SK-N-SH treated with all-trans-retinoic acid at 6 μM for 48 hours (cell line): ENCODE results near the gene AGMO.

ENCODE experiments used
- RARB ChIP-seq: fragments of 250-450 bp; sonication (Bioruptor Pico); IDR thresholded peaks from 2 replicates; pipeline ENCODE4 v1.8.0; 2021; ENCODE audit warnings: mild to moderate bottlenecking, moderate library complexity
- SNAI2 ChIP-seq: fragments of 250-450 bp; sonication (Bioruptor Pico); IDR thresholded peaks from 2 replicates; pipeline ENCODE4 v1.5.0; 2020; ENCODE audit warnings: mild to moderate bottlenecking, moderate library complexity
- TCF4 ChIP-seq: fragments of 250-450 bp; sonication (Bioruptor Pico); IDR thresholded peaks from 2 replicates; pipeline ENCODE4 v1.8.0; 2021; ENCODE audit warnings: mild to moderate bottlenecking, moderate library complexity, borderline replicate concordance
- TOX ChIP-seq: fragments of 250-450 bp; sonication (Bioruptor Pico); IDR thresholded peaks from 2 replicates; pipeline ENCODE4 v1.8.0; 2021; ENCODE audit warnings: mild to moderate bottlenecking, moderate library complexity, borderline replicate concordance
- ZFP3 ChIP-seq: fragments of 250-450 bp; sonication (Bioruptor Pico); IDR thresholded peaks from 2 replicates; pipeline ENCODE4 v1.5.0; 2020; ENCODE audit warnings: mild to moderate bottlenecking, moderate library complexity
- ZNF8 ChIP-seq: fragments of 450-650 bp; formaldehyde crosslinking; IDR thresholded peaks from 2 replicates; pipeline ENCODE4 v1.5.0; 2020; ENCODE audit warnings: mild to moderate bottlenecking, moderate library complexity
- TF ChIP-seq, protein P1 (sequence below): fragments of 250-450 bp; sonication (Bioruptor Pico); IDR thresholded peaks from 2 replicates; pipeline ENCODE4 v1.5.0; 2020; ENCODE audit warnings: mild to moderate bottlenecking, moderate library complexity
- TF ChIP-seq, protein P2 (sequence below): fragments of 250-450 bp; sonication (Bioruptor Pico); IDR thresholded peaks from 2 replicates; pipeline ENCODE4 v1.8.0; 2020; ENCODE audit warnings: mild to moderate bottlenecking, moderate library complexity, borderline replicate concordance
- TF ChIP-seq, protein P3 (sequence below): fragments of 250-450 bp; sonication (Bioruptor Pico); IDR thresholded peaks from 2 replicates; pipeline ENCODE4 v1.5.1; 2020; ENCODE audit warnings: low read depth, mild to moderate bottlenecking, moderate library complexity

GRCh38 chr7:15488401-15488800 lies 73.4 kb downstream of the AGMO start:
- TF ChIP-seq ZNF8 (CRISPR knock-in tag) = no peak
- no peak for TF ChIP-seq SNAI2
- TF ChIP-seq, protein P1, sequence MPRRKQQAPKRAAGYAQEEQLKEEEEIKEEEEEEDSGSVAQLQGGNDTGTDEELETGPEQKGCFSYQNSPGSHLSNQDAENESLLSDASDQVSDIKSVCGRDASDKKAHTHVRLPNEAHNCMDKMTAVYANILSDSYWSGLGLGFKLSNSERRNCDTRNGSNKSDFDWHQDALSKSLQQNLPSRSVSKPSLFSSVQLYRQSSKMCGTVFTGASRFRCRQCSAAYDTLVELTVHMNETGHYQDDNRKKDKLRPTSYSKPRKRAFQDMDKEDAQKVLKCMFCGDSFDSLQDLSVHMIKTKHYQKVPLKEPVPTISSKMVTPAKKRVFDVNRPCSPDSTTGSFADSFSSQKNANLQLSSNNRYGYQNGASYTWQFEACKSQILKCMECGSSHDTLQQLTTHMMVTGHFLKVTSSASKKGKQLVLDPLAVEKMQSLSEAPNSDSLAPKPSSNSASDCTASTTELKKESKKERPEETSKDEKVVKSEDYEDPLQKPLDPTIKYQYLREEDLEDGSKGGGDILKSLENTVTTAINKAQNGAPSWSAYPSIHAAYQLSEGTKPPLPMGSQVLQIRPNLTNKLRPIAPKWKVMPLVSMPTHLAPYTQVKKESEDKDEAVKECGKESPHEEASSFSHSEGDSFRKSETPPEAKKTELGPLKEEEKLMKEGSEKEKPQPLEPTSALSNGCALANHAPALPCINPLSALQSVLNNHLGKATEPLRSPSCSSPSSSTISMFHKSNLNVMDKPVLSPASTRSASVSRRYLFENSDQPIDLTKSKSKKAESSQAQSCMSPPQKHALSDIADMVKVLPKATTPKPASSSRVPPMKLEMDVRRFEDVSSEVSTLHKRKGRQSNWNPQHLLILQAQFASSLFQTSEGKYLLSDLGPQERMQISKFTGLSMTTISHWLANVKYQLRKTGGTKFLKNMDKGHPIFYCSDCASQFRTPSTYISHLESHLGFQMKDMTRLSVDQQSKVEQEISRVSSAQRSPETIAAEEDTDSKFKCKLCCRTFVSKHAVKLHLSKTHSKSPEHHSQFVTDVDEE (CRISPR knock-in tag) = no peak
- no peak for TF ChIP-seq TOX (CRISPR knock-in tag)
- TF ChIP-seq ZFP3 = no peak
- TF ChIP-seq, protein P2, sequence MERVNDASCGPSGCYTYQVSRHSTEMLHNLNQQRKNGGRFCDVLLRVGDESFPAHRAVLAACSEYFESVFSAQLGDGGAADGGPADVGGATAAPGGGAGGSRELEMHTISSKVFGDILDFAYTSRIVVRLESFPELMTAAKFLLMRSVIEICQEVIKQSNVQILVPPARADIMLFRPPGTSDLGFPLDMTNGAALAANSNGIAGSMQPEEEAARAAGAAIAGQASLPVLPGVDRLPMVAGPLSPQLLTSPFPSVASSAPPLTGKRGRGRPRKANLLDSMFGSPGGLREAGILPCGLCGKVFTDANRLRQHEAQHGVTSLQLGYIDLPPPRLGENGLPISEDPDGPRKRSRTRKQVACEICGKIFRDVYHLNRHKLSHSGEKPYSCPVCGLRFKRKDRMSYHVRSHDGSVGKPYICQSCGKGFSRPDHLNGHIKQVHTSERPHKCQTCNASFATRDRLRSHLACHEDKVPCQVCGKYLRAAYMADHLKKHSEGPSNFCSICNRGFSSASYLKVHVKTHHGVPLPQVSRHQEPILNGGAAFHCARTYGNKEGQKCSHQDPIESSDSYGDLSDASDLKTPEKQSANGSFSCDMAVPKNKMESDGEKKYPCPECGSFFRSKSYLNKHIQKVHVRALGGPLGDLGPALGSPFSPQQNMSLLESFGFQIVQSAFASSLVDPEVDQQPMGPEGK = no peak
- TF ChIP-seq, protein P3, sequence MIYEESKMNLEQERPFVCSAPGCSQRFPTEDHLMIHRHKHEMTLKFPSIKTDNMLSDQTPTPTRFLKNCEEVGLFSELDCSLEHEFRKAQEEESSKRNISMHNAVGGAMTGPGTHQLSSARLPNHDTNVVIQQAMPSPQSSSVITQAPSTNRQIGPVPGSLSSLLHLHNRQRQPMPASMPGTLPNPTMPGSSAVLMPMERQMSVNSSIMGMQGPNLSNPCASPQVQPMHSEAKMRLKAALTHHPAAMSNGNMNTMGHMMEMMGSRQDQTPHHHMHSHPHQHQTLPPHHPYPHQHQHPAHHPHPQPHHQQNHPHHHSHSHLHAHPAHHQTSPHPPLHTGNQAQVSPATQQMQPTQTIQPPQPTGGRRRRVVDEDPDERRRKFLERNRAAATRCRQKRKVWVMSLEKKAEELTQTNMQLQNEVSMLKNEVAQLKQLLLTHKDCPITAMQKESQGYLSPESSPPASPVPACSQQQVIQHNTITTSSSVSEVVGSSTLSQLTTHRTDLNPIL (CRISPR knock-in tag) = no peak
- TF ChIP-seq TCF4 (CRISPR knock-in tag) = no peak
- no peak for TF ChIP-seq RARB (CRISPR knock-in tag)
